HepG2 (cell line): ENCODE results near the gene USP7. TPM values are rescaled to one million over a fixed set of nuclear protein-coding genes. Genes with fewer than 3 reads are reported as not detected.
A peak's percentile ranks its signal among the peaks of the same experiment; 100 is the strongest.

Experiments used
- ARID4A ChIP-seq: sonication (generic); formaldehyde crosslinking; IDR thresholded peaks from 2 replicates; pipeline ENCODE4 v1.5.0; 2020; ENCODE audit warnings: mild to moderate bottlenecking, missing genetic modification reagents, borderline replicate concordance
- E2F1 ChIP-seq: sonication (generic); formaldehyde crosslinking; IDR thresholded peaks from 2 replicates; pipeline ENCODE4 v1.5.0; 2020; ENCODE audit warnings: missing genetic modification reagents
- GATAD2A ChIP-seq: IDR thresholded peaks from 2 replicates; pipeline ENCODE4 v1.6.1; 2016
- HMGXB3 ChIP-seq: sonication (generic); formaldehyde crosslinking; IDR thresholded peaks from 2 replicates; pipeline ENCODE4 v1.4.0; 2020; ENCODE audit warnings: missing genetic modification reagents, borderline replicate concordance
- RBM22 ChIP-seq: fragments of 200-400 bp; formaldehyde crosslinking; optimal IDR thresholded peaks from 2 replicates; pipeline ENCODE3; 2017; ENCODE audit warnings: mild to moderate bottlenecking, low read length, moderate library complexity
- SMARCC2 ChIP-seq: fragments of 450-650 bp; IDR thresholded peaks from 2 replicates; pipeline ENCODE4 v1.6.1; 2017; ENCODE audit warnings: antibody characterized with exemption, mild to moderate bottlenecking
- SNAPC2 ChIP-seq: sonication (generic); formaldehyde crosslinking; IDR thresholded peaks from 2 replicates; pipeline ENCODE4 v1.8.1; 2022; ENCODE audit warnings: mild to moderate bottlenecking, missing genetic modification reagents
- SP4 ChIP-seq: sonication (generic); formaldehyde crosslinking; IDR thresholded peaks from 2 replicates; pipeline ENCODE4 v1.8.1; 2023; ENCODE audit warnings: mild to moderate bottlenecking, missing genetic modification reagents
- SYNCRIP ChIP-seq: fragments of 200-400 bp; formaldehyde crosslinking; IDR thresholded peaks from 2 replicates; pipeline ENCODE4 v1.6.1; 2018; ENCODE audit warnings: mild to moderate bottlenecking, low read depth, low read length; ENCODE audit not compliant: insufficient read depth
- ZBTB46 ChIP-seq: sonication (generic); formaldehyde crosslinking; IDR thresholded peaks from 2 replicates; pipeline ENCODE4 v1.4.0; 2020; ENCODE audit warnings: mild to moderate bottlenecking, missing genetic modification reagents, borderline replicate concordance
- ZBTB8A ChIP-seq: sonication (generic); formaldehyde crosslinking; IDR thresholded peaks from 2 replicates; pipeline ENCODE4 v1.4.0; 2020; ENCODE audit warnings: mild to moderate bottlenecking, low read depth, missing genetic modification reagents, borderline replicate concordance
- ZMYM2 ChIP-seq: sonication (generic); formaldehyde crosslinking; IDR thresholded peaks from 2 replicates; pipeline ENCODE4 v1.8.0; 2022; ENCODE audit warnings: mild to moderate bottlenecking, missing genetic modification reagents
- ZNF232 ChIP-seq: sonication (generic); formaldehyde crosslinking; IDR thresholded peaks from 2 replicates; pipeline ENCODE4 v1.4.0; 2020; ENCODE audit warnings: missing genetic modification reagents, borderline replicate concordance
- ZNF30 ChIP-seq: sonication (generic); formaldehyde crosslinking; IDR thresholded peaks from 2 replicates; pipeline ENCODE4 v1.5.0; 2020; ENCODE audit warnings: mild to moderate bottlenecking, missing genetic modification reagents
- ZNF530 ChIP-seq: sonication (generic); formaldehyde crosslinking; IDR thresholded peaks from 2 replicates; pipeline ENCODE4 v1.5.0; 2020; ENCODE audit warnings: low read depth, mild to moderate bottlenecking, missing genetic modification reagents
- ZNF563 ChIP-seq: sonication (generic); formaldehyde crosslinking; IDR thresholded peaks from 2 replicates; pipeline ENCODE4 v1.8.0; 2022; ENCODE audit warnings: mild to moderate bottlenecking, moderate library complexity, missing genetic modification reagents
- ZNF615 ChIP-seq: sonication (generic); formaldehyde crosslinking; IDR thresholded peaks from 2 replicates; pipeline ENCODE4 v1.5.0; 2020; ENCODE audit warnings: mild to moderate bottlenecking, missing genetic modification reagents, borderline replicate concordance
- polyA plus RNA-seq, 8 experiments: library from polyadenylated mRNA; depleted of rRNA in 3 of 8; stranded (reverse) in 7 of 8; unstranded in 1 of 8; fragments of >200 nt; fragmentation: Illumina TruSeq in 4 of 8; extraction: Trizol in 4 of 8; gene quantifications; 2 replicates each; pipeline versions ENCODE4 v1.2.1 to v1.2.3, GENCODE V29; 2011 to 2016; ENCODE audit warnings: low read depth in 4 of 8, missing spikeins in 1 of 8, mixed read lengths in 1 of 8; ENCODE audit not compliant: insufficient read depth in 1 of 8
- total RNA-seq, 5 experiments: library from RNA; depleted of rRNA; stranded (reverse); fragments of >200 nt; fragmentation: Illumina TruSeq; extraction: Trizol; gene quantifications; 2 replicates each; pipeline ENCODE4 v1.2.3, GENCODE V29; 2016; ENCODE audit warnings: low read depth in 1 of 5

The USP7 gene
- total and polyA plus RNA-seq, 2 of the 13 experiments (the other 11 are each of a cell fraction or from before 2014, with no cell fraction given): 52.5 to 173 TPM

DNA sequence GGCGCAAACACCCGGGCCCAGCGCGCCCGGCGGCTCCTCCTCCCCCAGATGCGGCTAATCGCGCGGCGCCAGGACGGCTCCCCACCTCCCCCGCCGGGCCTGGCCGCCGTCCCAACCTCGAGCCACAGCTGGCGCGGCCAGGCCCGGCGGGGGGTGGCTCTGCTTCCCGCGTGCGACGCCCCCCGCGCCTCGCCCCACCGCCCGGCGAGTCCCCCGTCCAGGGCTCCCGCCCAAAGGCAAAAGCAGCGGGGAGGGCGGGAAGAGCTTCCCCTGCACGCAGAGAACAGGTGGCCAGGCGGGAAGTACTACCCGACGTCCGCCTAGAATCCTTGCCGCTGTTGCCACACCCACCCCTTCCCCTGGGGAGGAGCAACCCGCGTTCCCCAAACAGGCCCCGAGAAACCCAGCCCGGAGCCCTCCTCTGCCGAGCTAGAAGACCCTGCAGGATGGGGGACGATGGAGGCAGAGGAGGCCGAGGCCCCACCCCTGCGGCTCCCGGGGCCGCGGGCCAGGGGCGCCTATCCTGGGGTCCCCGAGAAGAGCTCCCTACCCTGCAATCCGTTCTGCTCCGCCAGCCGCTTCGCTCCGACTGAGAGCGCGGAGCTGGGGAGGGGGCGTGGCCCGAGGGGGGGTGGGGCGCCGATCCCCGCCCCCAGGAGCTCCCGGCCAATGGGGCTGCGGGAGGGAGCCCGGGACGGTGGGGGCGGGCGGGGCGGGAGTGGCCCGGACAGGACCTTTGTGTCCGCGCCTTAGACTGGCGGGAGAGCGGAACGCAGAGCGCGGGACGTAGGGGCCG, 95.1 kb downstream of the USP7 start, which contains the start of gene CARHSP1 (continued):
- peak; percentile 90 for TF ChIP-seq SP4 (CRISPR knock-in tag)
- 0 out of 2 replicates have a peak, but pooled peaks have one; percentile 89 for TF ChIP-seq ZNF30 (CRISPR knock-in tag)
- peak; percentile 93 for TF ChIP-seq ZNF563 (CRISPR knock-in tag)
- no peak for TF ChIP-seq ZBTB8A (CRISPR knock-in tag)
- TF ChIP-seq HMGXB3 (CRISPR knock-in tag): peak; percentile 75; the same call in 1 of the 2 replicates
- no peak for TF ChIP-seq ZNF615
- no peak for TF ChIP-seq SYNCRIP
- peak; percentile 54 for TF ChIP-seq RBM22
- no peak for TF ChIP-seq ZBTB46 (CRISPR knock-in tag)
- no peak for TF ChIP-seq GATAD2A (CRISPR knock-in tag)
- 0 out of 2 replicates have a peak, but pooled peaks have one; percentile 21 for TF ChIP-seq ZNF530 (CRISPR knock-in tag)
- no peak for TF ChIP-seq SNAPC2 (CRISPR knock-in tag)
- peak; percentile 84; the same call in 1 of the 2 replicates for TF ChIP-seq ARID4A (CRISPR knock-in tag)
- no peak for TF ChIP-seq SMARCC2
- no peak; the same call in 1 of the 2 replicates for TF ChIP-seq ZNF232 (CRISPR knock-in tag)
- no peak for TF ChIP-seq E2F1 (CRISPR knock-in tag)
- TF ChIP-seq ZMYM2 (CRISPR knock-in tag): 0 out of 2 replicates have a peak, but pooled peaks have one; percentile 31
